Kidney epithelial cell (primary cell): ENCODE results near the gene AKR7A2. TPM values are rescaled to one million over a fixed set of nuclear protein-coding genes. Genes with fewer than 3 reads are reported as not detected.

ENCODE experiments used
- DNase-seq: peaks from one replicate; pipeline ENCODE4 v3.0.0-alpha.2; 2010; ENCODE audit warnings: low read depth
- H3K27me3 ChIP-seq: 2 replicates; pipeline ENCODE4 v1.6.0; 2011; ENCODE audit warnings: low read length; ENCODE audit not compliant: control insufficient read depth, insufficient read depth
- H3K36me3 ChIP-seq: 2 replicates; pipeline ENCODE4 v1.5.1; 2011; ENCODE audit warnings: low read length; ENCODE audit not compliant: control insufficient read depth, insufficient read depth
- H3K4me3 ChIP-seq: 2 replicates; pipeline ENCODE4 v1.5.1; 2011; ENCODE audit warnings: low read depth, mild to moderate bottlenecking, control low read depth, low read length
- total RNA-seq: library from RNA; depleted of rRNA; stranded (reverse); fragments of >200 nt; gene quantifications from 2 replicates; pipeline ENCODE4 v1.2.3, GENCODE V29; 2015
- TF ChIP-seq, protein P1 (sequence below): IDR thresholded peaks from 2 replicates; pipeline ENCODE4 v1.5.1; 2011; ENCODE audit warnings: mild to moderate bottlenecking, moderate library complexity, low read length, control low read depth, inconsistent platforms; ENCODE audit not compliant: insufficient read depth, poor library complexity, severe bottlenecking

Gene AKR7A2
- total RNA-seq, 1 donor from 2014 or later: 85.6 TPM

DNA sequence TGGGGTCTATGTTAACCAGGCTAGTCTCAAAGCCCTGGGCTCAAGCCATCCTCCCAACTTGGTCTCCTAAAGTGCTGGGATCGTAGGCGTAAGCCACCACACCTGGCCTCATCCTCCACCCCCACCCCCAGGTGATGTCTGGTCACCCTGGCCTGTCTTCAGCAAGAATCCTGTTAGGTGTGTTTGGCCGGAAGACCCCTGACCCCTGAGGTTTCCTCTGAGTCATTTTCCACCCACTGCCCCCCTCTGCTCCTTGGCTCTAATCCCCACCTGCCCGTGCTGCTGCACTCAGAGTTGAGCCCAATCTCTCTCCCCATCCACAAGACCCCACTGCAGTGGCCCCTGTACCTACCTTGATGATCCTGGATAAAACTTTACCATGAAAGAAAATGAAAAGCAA is 25.3 kb upstream of the AKR7A2 start:
- TF ChIP-seq, protein P1, sequence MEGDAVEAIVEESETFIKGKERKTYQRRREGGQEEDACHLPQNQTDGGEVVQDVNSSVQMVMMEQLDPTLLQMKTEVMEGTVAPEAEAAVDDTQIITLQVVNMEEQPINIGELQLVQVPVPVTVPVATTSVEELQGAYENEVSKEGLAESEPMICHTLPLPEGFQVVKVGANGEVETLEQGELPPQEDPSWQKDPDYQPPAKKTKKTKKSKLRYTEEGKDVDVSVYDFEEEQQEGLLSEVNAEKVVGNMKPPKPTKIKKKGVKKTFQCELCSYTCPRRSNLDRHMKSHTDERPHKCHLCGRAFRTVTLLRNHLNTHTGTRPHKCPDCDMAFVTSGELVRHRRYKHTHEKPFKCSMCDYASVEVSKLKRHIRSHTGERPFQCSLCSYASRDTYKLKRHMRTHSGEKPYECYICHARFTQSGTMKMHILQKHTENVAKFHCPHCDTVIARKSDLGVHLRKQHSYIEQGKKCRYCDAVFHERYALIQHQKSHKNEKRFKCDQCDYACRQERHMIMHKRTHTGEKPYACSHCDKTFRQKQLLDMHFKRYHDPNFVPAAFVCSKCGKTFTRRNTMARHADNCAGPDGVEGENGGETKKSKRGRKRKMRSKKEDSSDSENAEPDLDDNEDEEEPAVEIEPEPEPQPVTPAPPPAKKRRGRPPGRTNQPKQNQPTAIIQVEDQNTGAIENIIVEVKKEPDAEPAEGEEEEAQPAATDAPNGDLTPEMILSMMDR: no peak
- no peak overlapping the region for H3K4me3 ChIP-seq
- H3K36me3 ChIP-seq: peaks cover 2% of the 10 kb centered on the region
- no peak for DNase-seq
- H3K27me3 ChIP-seq: no peaks in the 10 kb centered on the region

DNA sequence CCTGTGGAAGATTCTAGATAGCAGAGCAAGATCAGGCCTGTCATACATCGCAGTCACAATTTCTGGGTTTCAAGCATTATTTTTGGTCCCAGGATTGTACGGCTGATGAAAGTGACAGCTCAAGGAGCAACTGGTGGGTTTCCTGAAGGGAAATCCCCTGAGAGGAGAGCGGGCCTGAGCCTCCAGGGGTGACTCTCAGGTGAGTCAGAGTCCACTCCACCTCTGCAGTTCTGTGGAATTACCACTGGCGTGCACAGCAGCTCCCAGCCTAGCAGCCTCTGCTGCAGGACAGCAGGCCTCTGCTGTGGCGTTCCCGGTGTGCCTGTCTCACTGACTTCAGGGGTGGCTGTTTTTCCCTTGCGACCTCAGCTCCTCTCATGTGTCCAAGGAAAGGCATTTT is 24.6 kb upstream of the AKR7A2 start:
- TF ChIP-seq, protein P1: no peak
- DNase-seq: no peak
- H3K27me3 ChIP-seq: no peaks in the 10 kb centered on the region
- no peak overlapping the region for H3K4me3 ChIP-seq
- H3K36me3 ChIP-seq: peaks cover 2% of the 10 kb centered on the region

DNA sequence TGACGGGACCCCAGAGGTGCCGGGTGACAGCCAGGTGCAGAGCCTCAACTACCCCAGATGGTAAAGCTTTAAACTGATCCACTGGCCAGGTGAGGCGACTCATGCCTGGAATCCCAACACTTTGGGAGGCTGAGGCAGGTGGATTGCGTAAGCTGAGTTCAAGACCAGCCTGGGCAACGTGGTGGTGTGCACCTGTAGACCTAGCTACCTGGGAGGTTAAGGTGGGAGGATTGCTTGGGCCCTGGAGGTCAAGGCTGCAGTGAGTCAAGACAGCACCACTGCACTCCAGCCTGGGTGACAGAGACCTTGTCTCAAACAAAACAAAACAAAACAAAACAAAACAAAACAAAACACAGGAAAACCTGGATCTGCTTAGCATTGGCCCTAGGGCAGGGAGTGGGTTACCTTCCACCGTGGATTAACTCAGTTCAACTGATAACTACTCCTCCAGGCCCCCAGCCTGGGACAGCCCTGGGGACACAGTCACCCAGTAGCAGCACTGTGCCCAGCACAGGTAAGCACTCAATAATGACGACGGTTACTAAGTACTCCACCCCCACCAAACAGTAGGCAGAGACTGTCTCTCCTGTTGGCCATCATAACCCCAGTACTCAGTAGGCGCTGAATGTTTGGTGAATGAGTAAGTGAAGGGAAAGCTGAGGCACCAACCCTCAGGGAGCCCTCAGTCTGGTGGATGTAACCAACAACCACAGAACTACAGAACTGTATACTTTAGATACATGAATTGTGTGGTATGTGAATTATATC is 21.8 kb upstream of the AKR7A2 start:
- Histone ChIP-seq H3K27me3 (no peaks in the 10 kb centered on the region), H3K36me3 (no peaks in the 10 kb centered on the region), H3K4me3 (no peak overlapping the region)
- DNase-seq: no peak
- TF ChIP-seq, protein P1: no peak

DNA sequence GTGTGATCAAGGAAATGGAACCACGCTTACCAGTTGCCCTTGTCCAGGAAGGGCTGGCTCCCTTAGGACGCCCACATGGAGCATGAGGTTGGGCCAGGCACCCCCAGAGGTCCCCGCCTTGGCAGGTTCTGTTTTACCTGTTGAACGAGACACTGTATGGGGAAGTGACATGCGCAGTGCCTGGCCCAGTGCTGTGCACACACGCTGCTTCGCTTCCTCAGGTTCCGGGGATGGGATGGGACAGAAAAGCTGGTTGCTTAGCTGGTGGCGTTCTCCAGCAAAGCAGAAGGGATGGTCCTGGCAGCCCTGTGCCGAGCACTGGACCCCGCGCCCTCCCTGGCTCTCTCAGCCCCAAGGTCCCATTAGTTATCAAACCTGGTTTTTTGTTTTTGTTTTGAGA is 20.9 kb upstream of the AKR7A2 start:
- DNase-seq: no peak
- TF ChIP-seq, protein P1: no peak
- no peaks in the 10 kb centered on the region for H3K27me3 ChIP-seq
- no peaks in the 10 kb centered on the region for H3K36me3 ChIP-seq
- H3K4me3 ChIP-seq: no peak overlapping the region

- H3K27me3 ChIP-seq: no peaks in the 10 kb centered on the region
- TF ChIP-seq, protein P1: no peak
- no peak overlapping the region for H3K4me3 ChIP-seq
- no peak for DNase-seq
- H3K36me3 ChIP-seq: no peaks in the 10 kb centered on the region
Measured at GRCh38 chr1:19331262-19331878, 19.4 kb upstream of the AKR7A2 start.
